HG03439 (cell line): ENCODE measurements around the gene CCDC57.

Source experiments
- ATAC-seq: cut with Tn5 transposase; IDR thresholded peaks from one replicate; pipeline ENCODE4 v1.9.1; 2021; ENCODE audit warnings: mild to moderate bottlenecking, moderate library complexity; ENCODE audit not compliant: unreplicated experiment

CCDC57 gene

DNA sequence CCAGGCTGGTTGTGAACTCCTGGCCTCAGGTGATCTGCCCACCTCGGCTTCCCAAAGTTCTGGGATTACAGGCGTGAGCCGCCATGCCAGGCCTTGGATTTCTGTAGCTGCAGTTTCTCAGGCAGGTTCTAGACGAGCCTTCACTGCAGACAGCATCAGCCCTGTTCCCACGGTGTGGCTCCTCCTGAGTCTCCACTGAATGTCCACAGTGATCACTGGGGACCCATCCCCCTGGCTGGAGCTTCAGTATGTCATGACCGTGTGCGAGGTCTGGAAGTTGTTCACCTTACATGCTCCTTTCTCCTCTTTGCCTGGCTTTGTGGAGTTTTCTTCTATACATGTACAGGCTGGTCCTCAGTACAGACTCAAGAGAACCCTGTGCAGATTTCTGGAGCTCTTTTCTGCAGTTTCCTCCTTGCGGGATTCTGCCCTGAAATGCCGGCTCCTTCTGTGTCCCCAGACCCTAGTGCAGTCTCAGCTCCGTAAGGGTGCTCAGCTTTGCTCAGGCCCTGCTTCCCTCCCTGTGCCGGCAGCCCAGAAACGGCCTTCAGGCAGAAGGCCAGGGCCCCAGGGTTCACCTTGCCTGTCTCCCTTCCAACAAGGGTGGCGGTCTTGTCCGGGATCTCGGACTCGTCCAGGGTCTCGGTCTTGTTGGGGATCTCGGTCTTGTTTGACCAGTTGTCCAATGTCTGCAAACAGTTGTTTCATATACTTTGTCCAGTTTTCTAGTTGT, 100.3 kb downstream of the CCDC57 start:
- no peak for ATAC-seq

DNA sequence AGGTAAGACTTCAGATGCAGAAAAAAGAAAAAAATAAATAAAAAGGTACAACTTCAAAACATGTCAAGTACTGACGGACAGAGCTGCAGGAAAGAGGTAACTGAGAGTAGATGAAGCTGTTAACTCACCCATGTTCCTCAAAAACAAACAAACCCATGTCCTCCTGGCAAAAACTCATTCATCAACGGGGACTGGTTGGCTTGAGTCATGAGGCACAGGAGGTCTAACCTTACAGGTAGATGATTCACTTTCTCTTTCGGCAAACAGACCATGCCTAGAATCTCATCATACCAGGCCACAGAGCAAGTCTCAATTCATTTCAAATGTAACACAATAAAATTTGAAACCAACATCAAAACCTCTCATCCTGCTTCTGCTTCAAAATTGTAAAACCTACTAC, 102.3 kb downstream of the CCDC57 start:
- ATAC-seq: no peak

DNA sequence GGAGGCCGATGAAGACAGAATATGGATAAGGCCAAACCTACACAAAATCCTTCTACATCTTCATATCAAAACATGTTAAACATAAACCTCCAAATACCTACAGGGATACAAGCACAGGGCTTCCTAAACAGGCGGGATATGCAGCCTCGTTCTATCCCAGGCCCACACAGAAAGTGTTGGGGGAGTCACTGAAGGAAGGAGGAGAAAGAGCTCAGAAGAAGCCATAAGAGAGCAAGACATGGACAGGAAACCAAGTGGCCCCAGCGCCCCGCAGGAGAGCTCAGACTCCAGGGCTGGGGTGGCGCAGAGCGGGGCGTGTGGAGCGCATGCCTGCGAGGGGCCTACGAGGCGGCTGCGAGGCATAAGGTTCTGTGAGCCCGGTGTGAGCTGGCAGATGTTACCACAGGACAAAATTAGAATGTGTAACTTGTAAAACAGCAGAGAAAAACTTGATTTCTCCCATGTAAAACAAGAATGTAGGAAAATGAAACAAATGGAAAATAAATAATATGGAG, 103.6 kb downstream of the CCDC57 start:
- no peak for ATAC-seq

DNA sequence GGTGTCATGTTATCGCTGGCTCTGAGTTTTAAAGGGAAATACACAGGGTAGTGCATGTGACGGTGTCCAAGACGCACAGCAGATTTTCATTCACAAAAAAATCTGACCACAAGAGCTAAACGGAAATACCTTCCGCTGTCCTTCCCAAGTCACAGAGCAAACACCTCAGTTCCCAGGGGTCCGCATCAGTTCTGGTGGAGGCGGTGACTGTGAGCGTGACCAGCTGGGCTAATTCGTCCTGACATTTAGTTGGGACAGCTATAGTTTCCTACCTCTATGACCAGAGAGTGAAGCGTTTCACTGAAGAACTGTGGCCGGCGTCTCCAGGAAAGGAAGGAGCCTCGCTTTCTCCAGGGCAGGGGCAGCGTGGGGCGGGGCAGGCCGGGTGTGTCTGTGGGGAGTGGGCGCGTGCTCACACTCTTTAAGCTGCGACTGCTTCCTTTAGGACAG, 104.1 kb downstream of the CCDC57 start:
- ATAC-seq: no peak

DNA sequence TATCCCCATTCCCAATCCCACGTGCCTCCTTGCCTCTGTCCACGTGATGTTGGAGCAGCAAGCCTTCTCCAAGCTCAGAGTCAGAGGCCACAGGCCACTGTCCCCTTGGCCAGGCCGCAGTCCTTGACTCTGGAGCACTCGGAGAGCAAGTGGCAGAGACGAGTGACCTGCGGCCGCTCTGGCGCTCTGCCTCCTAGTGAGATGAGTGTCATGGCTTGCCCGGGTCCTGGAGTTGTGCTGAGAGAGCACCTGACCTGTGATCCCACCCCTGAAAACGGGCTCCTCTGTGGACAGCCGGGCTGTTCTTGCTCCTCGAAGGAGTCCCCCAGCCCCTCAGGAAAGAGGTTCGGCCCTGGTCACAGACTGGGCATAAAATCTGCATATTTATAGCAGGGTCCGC, 104.6 kb downstream of the CCDC57 start:
- no peak for ATAC-seq

DNA sequence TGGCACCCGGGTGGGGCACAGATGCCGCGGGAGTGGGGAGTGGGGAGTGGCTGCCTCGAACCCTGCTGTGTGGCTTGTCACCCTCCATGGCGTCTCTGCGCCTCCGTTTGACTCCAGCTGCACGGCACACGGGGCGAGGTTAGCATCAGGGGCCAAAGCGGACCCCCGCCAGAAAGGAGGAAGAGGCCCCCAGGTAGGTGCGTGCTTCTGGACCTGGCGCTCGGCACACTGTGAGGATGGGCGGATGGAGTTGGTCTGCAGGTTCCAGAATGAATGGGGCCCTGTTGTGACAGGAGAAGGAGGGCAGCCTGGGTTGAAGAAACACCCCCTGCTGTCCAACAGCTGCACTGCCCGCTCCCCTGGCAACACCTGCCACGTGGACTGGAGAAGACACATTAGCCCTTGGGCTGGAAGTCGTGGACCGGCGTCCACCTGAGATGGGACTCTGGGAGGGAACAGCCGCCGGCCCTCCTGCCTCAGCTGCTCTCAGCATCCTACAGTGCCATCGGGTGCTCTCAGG, 105.2 kb downstream of the CCDC57 start:
- no peak for ATAC-seq

DNA sequence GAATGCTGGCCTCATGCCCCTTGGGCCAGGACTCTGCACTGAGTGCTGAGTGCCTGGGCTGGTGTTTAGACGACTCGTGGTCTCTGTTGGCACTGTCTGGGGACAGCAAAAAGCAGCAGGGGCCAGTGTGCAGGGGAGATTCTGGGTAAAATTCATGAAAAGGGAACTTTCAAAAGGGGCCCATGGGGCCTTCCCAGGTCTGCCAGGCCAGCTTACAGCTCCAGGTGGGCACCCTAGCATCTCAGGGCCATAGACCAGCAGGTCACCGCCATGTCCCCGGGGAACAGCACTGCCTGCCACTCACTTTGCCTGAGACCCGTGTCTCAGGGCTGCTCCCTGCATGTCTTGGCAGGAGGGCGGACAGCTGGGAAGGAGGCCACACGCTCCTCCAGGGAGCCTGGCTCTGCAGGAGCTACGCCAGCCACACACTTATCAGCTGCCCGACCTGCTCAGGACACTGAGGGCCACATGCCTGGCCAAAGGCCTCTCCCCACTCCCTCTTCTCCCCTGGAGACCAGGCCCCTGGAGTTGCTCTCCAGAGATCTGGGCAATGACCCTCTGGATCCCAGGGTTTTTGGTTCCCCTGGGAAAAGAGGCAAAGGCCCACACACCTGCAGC, 105.8 kb downstream of the CCDC57 start:
- no peak for ATAC-seq

DNA sequence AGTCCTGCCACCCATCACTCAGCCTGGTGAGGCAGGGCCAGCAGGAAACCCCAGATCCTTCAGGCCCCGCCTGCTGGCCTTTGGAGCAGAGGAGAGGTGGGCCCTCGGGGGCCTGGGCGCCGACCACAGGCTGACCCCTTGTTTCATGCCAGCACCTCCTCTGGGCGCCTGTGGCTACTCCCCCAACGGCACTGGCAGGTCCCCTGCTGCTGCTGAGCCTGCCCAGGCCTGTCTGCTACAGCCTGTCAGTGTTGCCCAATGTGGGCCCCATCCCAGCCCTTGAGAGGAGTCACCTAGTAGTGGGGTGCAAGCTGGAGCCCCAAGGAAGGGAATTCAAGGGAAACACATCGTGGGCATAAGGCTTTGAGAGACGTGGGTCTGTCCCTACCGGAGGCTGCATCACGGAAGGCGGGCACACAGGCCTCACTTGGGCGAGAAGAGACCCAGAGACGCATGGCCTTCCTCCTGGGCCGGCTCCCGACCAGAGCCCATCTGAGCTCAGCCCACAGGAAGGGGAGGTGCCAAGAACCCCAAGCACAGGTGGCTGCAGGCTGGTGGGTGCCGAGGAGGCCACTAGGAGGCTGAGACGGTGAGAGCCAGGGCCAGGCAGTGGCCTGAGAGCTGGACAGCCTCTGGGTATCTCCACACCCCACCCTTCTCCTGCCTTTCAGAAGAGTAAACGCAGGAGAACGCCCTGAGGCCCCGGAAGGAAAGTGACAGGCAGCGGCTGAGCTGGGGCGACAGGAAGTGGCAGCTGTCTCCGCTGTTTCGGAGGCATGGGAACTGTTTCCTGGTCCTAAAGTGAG, 106.6 kb downstream of the CCDC57 start:
- ATAC-seq: peak; percentile 64

DNA sequence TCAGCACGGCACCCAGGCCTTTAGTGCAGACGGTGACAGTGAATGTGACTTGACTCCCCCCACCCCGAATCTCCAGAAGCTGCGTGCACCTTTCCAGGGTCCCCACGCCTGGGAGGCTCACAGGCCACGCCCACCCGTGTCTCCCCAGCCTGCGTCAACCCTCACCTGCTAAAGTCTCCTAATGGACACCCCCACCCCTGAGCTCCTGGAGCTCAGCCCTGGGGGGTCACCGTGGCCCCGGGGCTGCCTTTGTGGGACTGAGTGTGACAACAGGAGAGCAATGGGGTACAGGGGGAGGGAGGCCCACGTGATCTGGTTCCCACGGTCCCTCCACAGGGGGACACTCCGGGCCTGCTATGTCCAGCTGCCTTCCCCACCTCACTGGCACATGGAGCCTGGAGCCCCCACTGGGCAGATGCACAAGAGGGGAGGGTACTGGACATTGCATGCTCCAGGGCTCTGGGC, 107.2 kb downstream of the CCDC57 start:
- no peak for ATAC-seq

DNA sequence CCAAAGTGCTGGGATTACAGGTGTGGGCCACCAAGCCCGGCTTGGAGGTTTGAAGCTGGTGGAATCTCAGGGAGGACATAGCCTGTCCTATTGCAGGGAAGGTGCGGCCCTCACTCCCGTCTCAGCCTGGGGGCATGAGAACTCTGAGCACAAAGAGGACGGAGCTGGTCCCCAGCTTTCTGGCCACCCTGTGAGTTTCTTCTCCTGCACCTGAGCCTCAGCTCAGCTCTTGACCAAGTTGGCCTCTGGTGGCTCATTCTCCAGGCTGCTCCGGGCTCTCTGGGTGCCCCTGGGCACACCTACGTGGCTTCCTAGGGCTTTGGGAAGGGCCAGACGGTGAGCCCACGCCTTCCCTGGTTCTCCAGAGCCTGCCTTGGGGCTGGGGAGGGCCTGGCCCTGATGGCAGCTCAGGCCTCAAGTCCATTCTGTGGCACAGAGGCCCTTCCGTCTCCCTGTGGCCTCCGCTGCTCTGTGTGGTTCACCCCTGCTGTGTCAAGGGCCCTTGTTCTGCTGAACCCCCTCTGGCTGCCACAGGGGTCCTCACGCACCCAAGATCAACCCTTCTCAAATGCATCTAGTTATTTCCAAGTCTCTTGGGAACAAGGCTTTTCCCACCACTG, 107.7 kb downstream of the CCDC57 start:
- ATAC-seq: no peak

DNA sequence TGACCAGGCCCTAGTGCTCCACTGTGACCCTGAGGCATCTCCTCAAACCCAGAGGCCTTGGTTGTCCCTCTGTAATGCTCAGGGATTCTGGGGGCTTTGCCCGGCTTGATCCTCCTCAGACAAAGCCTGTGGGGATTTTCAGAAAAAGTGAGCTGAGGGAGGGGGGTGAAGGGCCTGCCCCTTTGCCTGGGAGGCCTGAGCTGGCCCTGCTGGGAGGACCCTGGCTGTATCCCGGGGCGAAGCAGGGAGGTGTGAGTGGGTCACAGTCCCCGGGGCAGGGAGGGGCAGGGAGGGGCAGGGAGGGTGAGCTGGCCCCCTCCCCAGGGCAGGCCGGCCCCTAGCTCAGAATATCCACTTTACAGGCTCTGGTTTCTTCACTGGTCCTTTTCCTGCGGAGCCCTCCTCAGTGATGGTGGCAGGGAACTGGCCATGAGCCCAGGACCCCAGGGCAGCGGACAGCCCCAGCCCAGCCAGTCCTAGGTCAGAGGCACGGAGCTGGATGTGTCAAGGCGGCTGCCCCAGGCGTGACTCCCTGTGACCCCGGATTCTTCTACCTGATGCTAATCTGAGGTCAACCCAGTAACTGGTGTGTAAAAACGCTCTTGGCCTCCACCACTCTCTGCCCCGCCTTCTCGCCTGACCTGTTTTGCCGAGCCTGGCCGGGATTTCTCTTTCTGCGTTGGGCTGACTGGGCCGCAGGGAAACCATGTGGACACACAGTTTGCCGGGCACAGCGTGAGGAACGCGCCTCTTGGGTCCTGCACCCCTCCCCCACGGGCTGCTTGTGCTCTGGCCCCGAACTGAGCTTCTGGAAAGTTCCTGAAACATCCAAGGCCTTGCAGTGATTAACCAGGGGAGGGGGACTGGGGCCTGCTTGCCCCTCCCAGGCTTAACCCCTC, 108.8 kb downstream of the CCDC57 start:
- no peak for ATAC-seq

DNA sequence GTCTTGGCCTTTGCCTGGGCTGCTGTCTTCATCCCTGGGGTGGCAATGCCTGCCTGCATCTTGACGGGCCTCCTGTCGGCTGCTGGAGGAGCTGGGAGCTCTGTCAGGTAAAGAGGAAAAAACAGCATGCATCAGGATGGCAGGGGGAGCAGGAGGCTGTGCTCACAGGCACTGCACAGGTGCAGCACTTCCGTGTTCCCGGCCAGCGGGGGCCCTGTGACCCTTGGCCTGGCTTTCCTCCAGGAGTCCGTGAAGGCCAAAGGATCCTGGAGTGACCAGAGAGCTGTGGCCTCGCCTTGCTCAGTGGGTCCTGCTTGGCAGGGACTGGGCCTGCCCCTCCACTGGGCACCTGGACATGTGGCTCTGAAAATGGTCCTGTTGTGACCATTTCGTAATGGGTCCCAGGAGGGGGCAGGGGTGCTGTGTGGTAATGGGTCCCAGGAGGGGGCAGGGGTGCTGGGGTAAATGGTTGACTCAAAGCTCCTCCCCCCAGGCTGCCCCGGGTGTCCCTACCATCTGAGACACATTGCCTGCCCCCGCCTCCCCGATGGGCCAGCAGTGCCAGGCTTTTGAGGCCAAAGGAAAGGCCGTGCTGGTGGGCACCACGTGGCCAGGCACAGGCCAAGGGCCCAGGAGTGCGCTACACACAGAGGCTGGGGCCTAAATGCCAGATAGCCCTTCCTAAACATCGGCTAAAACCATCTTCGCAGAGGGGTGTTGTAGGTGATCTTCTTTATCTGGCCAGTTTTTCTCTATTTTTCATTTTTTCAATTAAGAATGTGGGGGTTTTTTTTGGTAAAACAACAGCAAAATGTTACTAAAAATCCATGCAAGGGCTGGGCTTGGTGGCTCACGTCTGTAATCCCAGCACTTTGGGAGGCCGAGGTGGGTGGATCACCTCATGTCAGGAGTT, 110.6 kb downstream of the CCDC57 start:
- ATAC-seq: no peak

DNA sequence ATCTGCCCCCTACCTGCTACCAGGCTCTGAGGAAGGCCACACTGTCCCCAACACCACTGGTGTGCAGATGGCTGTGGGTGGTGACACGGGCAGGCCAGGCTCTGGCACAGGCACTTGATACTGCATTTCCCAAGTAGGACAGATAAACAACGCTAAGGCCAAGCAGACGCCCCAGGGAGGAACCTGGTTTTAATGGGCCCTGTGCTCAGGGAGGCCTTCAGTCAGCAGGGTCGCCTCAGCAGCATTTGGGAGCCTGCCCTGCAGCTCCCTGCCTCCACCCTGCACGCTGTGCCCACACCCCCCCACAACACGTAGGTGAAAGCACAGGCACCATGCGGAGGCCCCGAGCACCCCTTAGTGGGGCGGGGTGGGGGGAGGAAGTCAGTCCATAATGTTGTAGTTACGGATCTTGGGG, 111.3 kb downstream of the CCDC57 start:
- ATAC-seq: no peak

DNA sequence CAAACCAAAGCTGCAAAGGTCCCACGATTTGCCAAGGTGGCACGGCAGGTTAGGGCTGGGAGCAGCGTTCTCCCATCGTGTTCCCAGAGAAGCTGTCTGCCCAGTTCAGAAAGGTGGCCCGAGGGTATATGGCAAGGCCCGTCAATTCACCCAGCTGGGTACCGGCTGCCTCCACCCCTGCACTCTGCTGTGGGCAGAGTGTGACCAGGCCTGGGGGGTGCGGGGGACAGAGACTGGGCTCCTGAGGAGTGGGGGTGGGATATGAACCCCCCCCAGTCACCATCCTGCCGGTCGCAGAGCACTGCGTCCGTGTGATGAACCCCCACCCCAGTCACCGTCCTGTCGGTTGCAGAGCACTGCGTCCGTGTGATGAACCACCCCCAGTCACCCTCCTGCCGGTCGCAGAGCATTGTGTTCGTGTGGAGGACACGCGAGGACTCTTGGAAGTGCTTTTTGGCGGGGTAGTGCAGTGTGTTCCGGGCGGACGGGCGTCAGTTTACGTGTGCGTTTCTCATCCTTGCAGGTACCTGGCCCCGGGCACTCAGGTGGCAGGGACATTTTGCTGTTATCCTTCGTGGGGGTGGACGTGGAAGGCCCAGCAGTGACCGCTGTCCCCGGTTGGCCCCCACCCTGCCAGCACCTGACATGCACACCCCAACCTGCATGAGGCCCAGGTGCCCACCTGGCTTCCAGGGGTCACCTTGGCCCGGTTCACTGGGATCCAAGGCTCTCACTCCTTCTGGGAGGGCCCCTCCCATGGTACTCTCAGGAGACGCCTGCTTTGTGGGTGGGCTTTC, 111.9 kb downstream of the CCDC57 start:
- no peak for ATAC-seq

DNA sequence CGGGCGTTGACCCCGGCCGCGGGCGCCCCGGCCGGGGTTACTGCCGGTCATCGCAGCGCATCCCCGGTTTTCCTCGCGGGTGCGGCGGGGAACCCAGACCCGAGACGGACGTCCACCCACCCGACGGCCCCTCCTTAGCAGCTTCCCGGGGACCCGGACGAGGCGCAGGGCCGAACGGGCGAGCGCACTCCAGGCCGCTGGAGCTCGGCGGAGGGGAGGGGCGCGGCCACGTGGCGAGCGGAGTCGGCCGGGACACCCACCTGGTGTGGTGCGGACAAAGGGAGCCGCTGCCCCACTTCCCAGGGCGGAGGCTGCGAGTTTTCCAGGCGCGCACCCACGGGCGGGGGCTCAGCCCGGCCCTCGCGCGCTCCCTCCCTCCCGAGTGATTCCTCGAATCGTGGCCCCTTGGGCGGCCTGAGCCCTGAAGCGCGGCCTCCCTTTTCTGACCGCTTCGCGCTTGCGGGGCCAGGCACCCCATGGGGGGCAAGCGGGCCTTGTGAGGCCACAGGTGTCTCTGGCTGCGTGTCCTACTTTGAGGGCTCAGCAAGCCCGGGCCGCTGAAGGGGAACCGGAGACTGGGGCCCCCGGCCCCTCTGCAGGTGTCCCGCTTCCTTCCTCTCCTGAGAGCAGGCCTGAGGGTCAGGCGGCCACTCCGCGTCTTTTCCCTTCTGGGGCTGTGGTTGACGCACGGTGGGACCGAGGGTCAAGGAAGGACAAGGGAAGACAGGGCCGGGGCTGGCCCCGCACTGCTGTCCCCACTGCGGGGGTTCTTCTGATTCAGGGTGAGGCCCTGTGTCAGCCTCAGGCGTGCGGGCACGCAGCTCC, 113.5 kb downstream of the CCDC57 start:
- peak; percentile 21 for ATAC-seq

DNA sequence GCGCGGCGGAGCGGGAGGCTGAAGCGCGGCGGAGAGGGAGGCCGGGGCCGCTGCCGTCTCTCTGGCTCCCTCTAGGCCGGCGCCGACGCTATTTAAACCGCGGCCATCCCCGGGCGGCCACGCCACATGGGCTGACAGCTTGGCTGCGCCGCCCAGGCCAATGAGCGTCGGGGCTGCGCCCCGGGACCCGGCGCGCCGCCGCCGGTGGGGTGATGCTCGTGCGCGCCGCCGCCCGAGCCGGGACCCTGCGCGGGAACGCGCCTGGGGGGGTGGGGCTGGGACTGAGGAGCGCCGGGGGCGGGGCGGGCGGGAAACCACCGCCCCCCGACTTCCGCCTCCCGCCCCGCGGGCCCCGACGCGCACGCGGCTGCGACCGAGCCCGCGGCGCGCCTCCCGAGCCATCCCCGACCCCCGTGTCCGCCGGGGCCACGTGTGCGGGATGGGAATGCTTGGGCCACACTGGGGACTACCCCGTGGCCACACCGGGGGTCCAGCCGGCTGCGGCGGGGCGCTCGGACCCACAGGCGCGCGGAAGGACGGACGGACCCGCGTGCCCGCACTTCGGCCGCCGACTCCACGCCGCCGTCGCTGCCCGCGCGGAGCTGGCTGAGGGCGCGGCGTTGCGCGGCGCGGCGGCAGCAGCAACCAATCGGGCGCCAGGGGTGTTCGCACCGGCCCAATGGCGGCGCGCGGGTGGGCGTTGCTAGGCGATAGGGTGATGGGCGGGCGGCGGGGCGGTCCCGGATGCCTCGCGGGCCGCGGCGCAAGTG, 114.3 kb downstream of the CCDC57 start, which contains the start of gene FASN:
TSS of gene FASN (minus strand) at position 68 of the 770 bp plus-strand sequence. CDS start 1,791 bp downstream, outside the sequence.
- ATAC-seq: peak; percentile 65
